ENCODE results near the gene CCSAP.
A peak's percentile ranks its signal among the peaks of the same experiment; 100 is the strongest.

CCSAP gene

GRCh38 chr1:229280921-229281320, 61.9 kb downstream of the CCSAP start (continued):
- no peak for TF ChIP-seq ZSCAN18 (tag by site-specific recombination; IDR thresholded peaks at IDR 0.05)

GRCh38 chr1:229280037-229280828, 62.6 kb downstream of the CCSAP start:
- Histone ChIP-seq H3K4me3 (ENCODE audit: low read depth, low read length) (no peak overlapping the region), H3K4me1 (ENCODE audit: control insufficient read depth, insufficient read depth, low read length) (peaks cover 6% of the 10 kb centered on the region), H3K36me3 (ENCODE audit: control insufficient read depth in 2 of 2, insufficient read depth in 1 of 2, low read length in 2 of 2) (peaks cover 0 to 4% of the 10 kb centered on the region in 2 experiments; a peak in 1 of 3 replicates), H3K27ac (ENCODE audit: extremely low read depth, low read depth, low read length) (no peak overlapping the region), H3K9me3 (ENCODE audit: control insufficient read depth, insufficient read depth, low read depth, low read length) (no peaks in the 10 kb centered on the region)
- CTCF ChIA-PET: interaction anchor here (0.7 to 1.5 kb wide), 3 partner anchors 22 to 44 kb away, joined by 3 to 6 read pairs (median 4); no protein-coding TSS in a partner anchor
- POLR2A ChIA-PET: no interaction called here
- no peak for TF ChIP-seq PRDM1 (tag by site-specific recombination; IDR thresholded peaks at IDR 0.05)
- TF ChIP-seq TSHZ1 (tag by site-specific recombination; IDR thresholded peaks at IDR 0.05; ENCODE audit: borderline replicate concordance): no peak
- TF ChIP-seq ZBTB17 (tag by site-specific recombination; IDR thresholded peaks at IDR 0.05): peak; percentile 67; the same call in 1 of the 2 replicates
- TF ChIP-seq ZSCAN16 (tag by site-specific recombination; IDR thresholded peaks at IDR 0.05): no peak
- TF ChIP-seq ZFP37 (tag by site-specific recombination; IDR thresholded peaks at IDR 0.05): 0 out of 2 replicates have a peak, but pooled peaks have one; percentile 20
- TF ChIP-seq ZNF777 (tag by site-specific recombination; IDR thresholded peaks at IDR 0.05; ENCODE audit: borderline replicate concordance): no peak
- peak; percentile 84 for TF ChIP-seq PRDM6 (tag by site-specific recombination; IDR thresholded peaks at IDR 0.05)
- TF ChIP-seq KLF17 (tag by site-specific recombination; IDR thresholded peaks at IDR 0.05): no peak
- no peak for TF ChIP-seq ZNF10 (tag by site-specific recombination; IDR thresholded peaks at IDR 0.05)
- peak; percentile 20; the same call in 1 of the 2 replicates for TF ChIP-seq ZNF366 (tag by site-specific recombination; conservative IDR thresholded peaks at IDR 0.05)
- TF ChIP-seq ATF2 (tag by site-specific recombination; IDR thresholded peaks at IDR 0.05; ENCODE audit: low read depth): peak; percentile 50; the same call in 1 of the 2 replicates
- no peak for TF ChIP-seq ZBTB44 (tag by site-specific recombination; IDR thresholded peaks at IDR 0.05)
- TF ChIP-seq ZFP41 (tag by site-specific recombination; IDR thresholded peaks at IDR 0.05; ENCODE audit: borderline replicate concordance): no peak
- peak; percentile 98 for TF ChIP-seq ZNF600 (tag by site-specific recombination; IDR thresholded peaks at IDR 0.05)
